Measurements from ENCODE around the gene DNAJC16. TPM values are rescaled to one million over a fixed set of nuclear protein-coding genes. Genes with fewer than 3 reads are reported as not detected.

Gene DNAJC16
- total RNA-seq, 1 donor from 2014 or later, result 35.9 TPM

GRCh38 chr1:15624133-15624714 is 97.6 kb downstream of the DNAJC16 start:
- DNase-seq (no peak), ATAC-seq (ENCODE audit: low read depth) (no peak)
- Mint-ChIP-seq H3K27me3 (no peaks in the 10 kb centered on the region), H3K36me3 (ENCODE audit: low read depth) (peaks cover 55% of the 10 kb centered on the region), H3K4me1 (peaks cover 78% of the 10 kb centered on the region), H3K9me3 (no peaks in the 10 kb centered on the region), H3K4me3 (no peak overlapping the region), H3K27ac (no peak overlapping the region)
- CTCF ChIA-PET, result interaction anchor here (0.7 kb wide), 1 partner anchor 196 kb away, joined by 3 read pairs; no protein-coding TSS in a partner anchor
- POLR2A ChIA-PET, result no interaction called here
- intact Hi-C loops (cut with micrococcal nuclease), result loop anchor here (5.0 kb wide), 1 partner anchor 33 kb away; a partner anchor contains a TSS
- TF ChIP-seq CTCF (IDR thresholded peaks at IDR 0.05), result no peak

- Mint-ChIP-seq H3K27ac (no peak overlapping the region), H3K27me3 (no peaks in the 10 kb centered on the region), H3K9me3 (no peaks in the 10 kb centered on the region), H3K36me3 (ENCODE audit: low read depth) (peaks cover 61% of the 10 kb centered on the region), H3K4me3 (no peak overlapping the region), H3K4me1 (peaks cover 68% of the 10 kb centered on the region)
- ChIA-PET CTCF (no interaction called here), POLR2A (no interaction called here)
- TF ChIP-seq CTCF (IDR thresholded peaks at IDR 0.05), result no peak
- DNase-seq (no peak), ATAC-seq (ENCODE audit: low read depth) (no peak)
- intact Hi-C loops (cut with micrococcal nuclease), result no loop called here
Measured at GRCh38 chr1:15625056-15625917, 98.6 kb downstream of the DNAJC16 start.

Other genes with a start within 250 kb of the DNAJC16 start
- gene EFHD2, start 117.0 kb upstream of the DNAJC16 start, total RNA-seq, result 55.3 and 56.5 TPM in 2 replicates
- gene CTRC, start 88.4 kb upstream of the DNAJC16 start, total RNA-seq, result 0.39 and 0.80 TPM in 2 replicates
- gene CELA2A, start 70.1 kb upstream of the DNAJC16 start, total RNA-seq, result not detected in 2 replicates
- gene CELA2B, start 50.7 kb upstream of the DNAJC16 start, total RNA-seq, result not detected in 2 replicates
- gene CASP9, start 2.6 kb upstream of the DNAJC16 start, total RNA-seq, result 13.4 and 15.7 TPM in 2 replicates
- gene AGMAT, start 58.2 kb downstream of the DNAJC16 start, total RNA-seq, result 8.1 TPM in 2 replicates
- gene DDI2, start 90.6 kb downstream of the DNAJC16 start, total RNA-seq, result 45.8 and 59.1 TPM in 2 replicates
- 100 and 105 TPM in 2 replicates for gene PLEKHM2, start 157.5 kb downstream of the DNAJC16 start, total RNA-seq
- 3.8 and 5.8 TPM in 2 replicates for gene SLC25A34, start 209.4 kb downstream of the DNAJC16 start, total RNA-seq
- not detected in 2 replicates for gene TMEM82, start 215.7 kb downstream of the DNAJC16 start, total RNA-seq
- gene FBLIM1, start 231.9 kb downstream of the DNAJC16 start, total RNA-seq, result 0.15 TPM in 1 of 2 replicates, not detected in the other

All from activated B cell treated with CpG ODN at 0.5 μM for 24 hours (primary cell).